Measurements from ENCODE around the gene CHDH.

CHDH gene

GRCh38 chr3:53833053-53833645, 13.1 kb downstream of the CHDH start:
- TF ChIP-seq, protein P1, sequence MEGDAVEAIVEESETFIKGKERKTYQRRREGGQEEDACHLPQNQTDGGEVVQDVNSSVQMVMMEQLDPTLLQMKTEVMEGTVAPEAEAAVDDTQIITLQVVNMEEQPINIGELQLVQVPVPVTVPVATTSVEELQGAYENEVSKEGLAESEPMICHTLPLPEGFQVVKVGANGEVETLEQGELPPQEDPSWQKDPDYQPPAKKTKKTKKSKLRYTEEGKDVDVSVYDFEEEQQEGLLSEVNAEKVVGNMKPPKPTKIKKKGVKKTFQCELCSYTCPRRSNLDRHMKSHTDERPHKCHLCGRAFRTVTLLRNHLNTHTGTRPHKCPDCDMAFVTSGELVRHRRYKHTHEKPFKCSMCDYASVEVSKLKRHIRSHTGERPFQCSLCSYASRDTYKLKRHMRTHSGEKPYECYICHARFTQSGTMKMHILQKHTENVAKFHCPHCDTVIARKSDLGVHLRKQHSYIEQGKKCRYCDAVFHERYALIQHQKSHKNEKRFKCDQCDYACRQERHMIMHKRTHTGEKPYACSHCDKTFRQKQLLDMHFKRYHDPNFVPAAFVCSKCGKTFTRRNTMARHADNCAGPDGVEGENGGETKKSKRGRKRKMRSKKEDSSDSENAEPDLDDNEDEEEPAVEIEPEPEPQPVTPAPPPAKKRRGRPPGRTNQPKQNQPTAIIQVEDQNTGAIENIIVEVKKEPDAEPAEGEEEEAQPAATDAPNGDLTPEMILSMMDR (IDR thresholded peaks at IDR 0.05; ENCODE audit: low read depth, low read length): no peak
- no peak for DNase-seq (ENCODE audit: extremely low read depth, low read depth)

DNA sequence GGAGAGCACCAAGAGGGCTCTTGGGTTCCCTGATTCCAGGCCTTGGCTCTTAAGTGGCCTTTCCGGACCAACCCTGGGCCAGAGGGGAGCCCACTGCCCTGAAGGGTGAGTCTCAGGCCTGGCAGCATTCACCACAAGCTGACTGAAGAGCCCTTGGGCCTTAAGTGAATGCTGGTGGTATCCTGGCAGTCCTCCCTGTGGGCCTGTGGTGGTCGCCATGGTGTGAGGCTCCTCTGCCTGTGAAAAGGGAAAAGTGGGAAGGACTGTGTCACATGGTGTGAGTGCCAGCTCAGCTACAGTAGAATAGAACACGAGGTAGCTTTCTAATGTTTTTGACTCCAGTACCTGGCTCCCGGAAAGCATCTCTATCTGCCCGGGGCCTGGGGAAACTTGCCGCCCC, 15.3 kb downstream of the CHDH start:
- TF ChIP-seq, protein P1 (IDR thresholded peaks at IDR 0.05; ENCODE audit: low read depth, low read length): no peak
- no peak for DNase-seq (ENCODE audit: extremely low read depth, low read depth)

- TF ChIP-seq, protein P1 (IDR thresholded peaks at IDR 0.05; ENCODE audit: low read depth, low read length): no peak
- no peak for DNase-seq (ENCODE audit: extremely low read depth, low read depth)
These were observed 16.6 kb downstream of the CHDH start for GRCh38 chr3:53829605-53830004.

DNA sequence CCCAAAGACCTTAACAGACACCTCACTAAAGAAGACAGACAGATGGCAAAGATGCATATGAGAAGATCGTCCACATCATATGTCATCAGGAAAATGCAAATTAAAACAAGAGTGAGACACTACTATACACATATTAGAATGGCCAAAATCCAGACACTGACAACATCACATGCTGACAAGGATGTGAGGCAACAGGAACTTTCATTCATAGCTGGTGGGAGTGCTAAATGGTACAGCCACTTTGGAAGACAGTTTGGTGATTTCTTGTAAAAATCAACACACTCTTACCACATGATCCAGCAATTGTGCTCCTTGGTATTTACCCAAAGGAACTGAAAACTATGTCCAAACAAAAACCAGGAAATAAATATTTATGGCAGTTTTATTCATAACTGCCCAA, 17.6 kb downstream of the CHDH start:
- TF ChIP-seq, protein P1 (IDR thresholded peaks at IDR 0.05; ENCODE audit: low read depth, low read length): no peak
- no peak for DNase-seq (ENCODE audit: extremely low read depth, low read depth)

DNA sequence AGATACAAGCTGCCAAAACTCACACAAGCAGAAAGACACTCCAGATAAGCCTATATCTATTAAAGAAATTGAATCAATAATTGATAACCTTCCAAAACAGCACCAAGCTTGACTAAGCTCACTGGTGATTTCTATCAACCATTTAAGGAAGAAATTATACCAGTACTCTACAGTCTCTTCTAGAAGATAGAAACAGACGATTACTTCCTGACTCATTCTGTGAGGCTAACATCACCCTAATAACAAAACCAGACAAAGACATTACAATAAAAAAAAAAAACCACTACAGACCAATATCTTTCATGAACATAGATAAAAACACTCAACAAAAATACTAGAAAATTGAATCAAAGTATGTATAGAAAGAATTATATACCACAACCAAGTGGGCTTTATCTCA, 20.2 kb downstream of the CHDH start:
- no peak for DNase-seq (ENCODE audit: extremely low read depth, low read depth)
- TF ChIP-seq, protein P1 (IDR thresholded peaks at IDR 0.05; ENCODE audit: low read depth, low read length): no peak

GRCh38 chr3:53824795-53825194, 21.4 kb downstream of the CHDH start:
- TF ChIP-seq, protein P1 (IDR thresholded peaks at IDR 0.05; ENCODE audit: low read depth, low read length): no peak
- no peak for DNase-seq (ENCODE audit: extremely low read depth, low read depth)

GRCh38 chr3:53823956-53824657, 22.1 kb downstream of the CHDH start:
- DNase-seq (ENCODE audit: extremely low read depth, low read depth): no peak
- TF ChIP-seq, protein P1 (IDR thresholded peaks at IDR 0.05; ENCODE audit: low read depth, low read length): no peak
